Mesodermal cell (in vitro differentiated cells): ENCODE measurements around the gene PRR36.
"Not testable (repeated sequence)": the region's sequence is repeated elsewhere in the genome, so short reads cannot be mapped to it uniquely, and the experiment has no call there.

Experiments
- H3K27ac ChIP-seq: 2 replicates; pipeline ENCODE4 v1.7.0; 2013; ENCODE audit warnings: mild to moderate bottlenecking, low read depth, low read length, moderate library complexity; ENCODE audit not compliant: severe bottlenecking
- H3K36me3 ChIP-seq: 2 replicates; pipeline ENCODE4 v1.7.1; 2013; ENCODE audit warnings: mild to moderate bottlenecking, low read length, moderate library complexity; ENCODE audit not compliant: control insufficient read depth, insufficient read depth
- H3K4me1 ChIP-seq: one replicate; pipeline ENCODE4 v1.7.1; 2013; ENCODE audit warnings: mild to moderate bottlenecking, low read length; ENCODE audit not compliant: insufficient read depth, control insufficient read depth, poor library complexity, severe bottlenecking
- H3K4me3 ChIP-seq: 2 replicates; pipeline ENCODE4 v1.7.0; 2013; ENCODE audit warnings: low read length, control low read depth, mild to moderate bottlenecking; ENCODE audit not compliant: insufficient read depth, poor library complexity, severe bottlenecking; ENCODE audit errors: extremely low read depth
- H3K9me3 ChIP-seq: 2 replicates; pipeline ENCODE4 v1.7.1; 2013; ENCODE audit warnings: mild to moderate bottlenecking, low read length, moderate library complexity; ENCODE audit not compliant: control insufficient read depth
- WGBS, 2 experiments: methylation state at CpG; one replicate each; pipeline ENCODE4 v1.1.5; 2013; ENCODE audit warnings: missing lambda C conversion rate in 2 of 2; ENCODE audit not compliant: insufficient coverage in 2 of 2; 5-methylcytosine and 5-hydroxymethylcytosine counted together

PRR36 gene

GRCh38 chr19:7861619-7862412 lies 12.4 kb downstream of the PRR36 start:
- no peaks in the 10 kb centered on the region for H3K9me3 ChIP-seq
- H3K4me1 ChIP-seq: peaks cover 11% of the 10 kb centered on the region
- no peaks in the 10 kb centered on the region for H3K36me3 ChIP-seq
- WGBS, 2 experiments: 47 to 58% methylated on average over 53 to 57 of the region's 63 CpGs
- no peak overlapping the region for H3K27ac ChIP-seq
- H3K4me3 ChIP-seq: peak overlapping the region; percentile 16

- Histone ChIP-seq H3K9me3 (no peaks in the 10 kb centered on the region), H3K4me3 (no peak overlapping the region), H3K4me1 (peaks cover 11% of the 10 kb centered on the region), H3K27ac (no peak overlapping the region), H3K36me3 (no peaks in the 10 kb centered on the region)
- WGBS, 2 experiments: 79 to 86% methylated on average over 7 to 9 of the region's 14 CpGs
These were observed 13.2 kb downstream of the PRR36 start for GRCh38 chr19:7860714-7861618.

- Histone ChIP-seq H3K4me1 (peaks cover 11% of the 10 kb centered on the region), H3K36me3 (no peaks in the 10 kb centered on the region), H3K9me3 (no peaks in the 10 kb centered on the region), H3K4me3 (no peak overlapping the region), H3K27ac (no peak overlapping the region)
- WGBS, 2 experiments: 91 to 94% methylated on average over 19 of the region's 22 CpGs
These were observed 14.1 kb downstream of the PRR36 start for GRCh38 chr19:7859831-7860713.

- H3K36me3 ChIP-seq, H3K9me3 ChIP-seq, H3K4me3 ChIP-seq, H3K27ac ChIP-seq: not testable (repeated sequence)
- 93 to 97% methylated on average over 8 of the region's 8 CpGs for WGBS, 2 experiments
- peaks cover 11% of the 10 kb centered on the region for H3K4me1 ChIP-seq
These were observed 15.1 kb downstream of the PRR36 start for GRCh38 chr19:7859087-7859486.

GRCh38 chr19:7858109-7858770 lies 15.9 kb downstream of the PRR36 start:
- 6 to 12% methylated on average over 15 to 27 of the region's 29 CpGs for WGBS, 2 experiments
- H3K27ac ChIP-seq: no peak overlapping the region

GRCh38 chr19:7857727-7858108 lies 16.5 kb downstream of the PRR36 start:
- no peak overlapping the region for H3K4me3 ChIP-seq
- H3K4me1 ChIP-seq: peaks cover 11% of the 10 kb centered on the region
- WGBS, 2 experiments: 64 to 70% methylated on average over 2 to 7 of the region's 8 CpGs
- no peak overlapping the region for H3K27ac ChIP-seq
- H3K9me3 ChIP-seq: no peaks in the 10 kb centered on the region
- H3K36me3 ChIP-seq: no peaks in the 10 kb centered on the region

More at GRCh38 chr19:7858109-7858770, 15.9 kb downstream of the PRR36 start:
- H3K4me1 ChIP-seq: peaks cover 11% of the 10 kb centered on the region
- no peaks in the 10 kb centered on the region for H3K9me3 ChIP-seq
- H3K4me3 ChIP-seq: no peak overlapping the region
- no peaks in the 10 kb centered on the region for H3K36me3 ChIP-seq

GRCh38 chr19:7856679-7857663 lies 17.2 kb downstream of the PRR36 start:
- H3K27ac ChIP-seq: no peak overlapping the region
- no peaks in the 10 kb centered on the region for H3K36me3 ChIP-seq
- H3K9me3 ChIP-seq: no peaks in the 10 kb centered on the region
- H3K4me1 ChIP-seq: peaks cover 7% of the 10 kb centered on the region
- H3K4me3 ChIP-seq: no peak overlapping the region
- 88 to 89% methylated on average over 28 to 31 of the region's 38 CpGs for WGBS, 2 experiments

GRCh38 chr19:7856109-7856591 lies 18.0 kb downstream of the PRR36 start:
- H3K9me3 ChIP-seq: no peaks in the 10 kb centered on the region
- H3K27ac ChIP-seq: no peak overlapping the region
- H3K4me1 ChIP-seq: peaks cover 7% of the 10 kb centered on the region
- no peaks in the 10 kb centered on the region for H3K36me3 ChIP-seq
- WGBS, 2 experiments: 85 to 88% methylated on average over 9 to 10 of the region's 16 CpGs
- no peak overlapping the region for H3K4me3 ChIP-seq

- no peaks in the 10 kb centered on the region for H3K9me3 ChIP-seq
- WGBS, 2 experiments: 78 to 81% methylated on average over 18 to 21 of the region's 26 CpGs
- H3K27ac ChIP-seq: no peak overlapping the region
- no peaks in the 10 kb centered on the region for H3K36me3 ChIP-seq
- H3K4me3 ChIP-seq: no peak overlapping the region
- peaks cover 7% of the 10 kb centered on the region for H3K4me1 ChIP-seq
These were observed 18.6 kb downstream of the PRR36 start for GRCh38 chr19:7855426-7856108.
